HL-60 (cell line): Measurements from ENCODE around the gene SNTG2.

Experiments used
- DNase-seq, 2 experiments: peaks; one replicate each; pipeline ENCODE4 v3.0.0-alpha.2; 2010 to 2020; ENCODE audit warnings: low read depth in 1 of 2, low spot score in 1 of 2
- H3K27ac ChIP-seq: fragments of 250-450 bp; sonication (Bioruptor Pico); replicated peaks from 2 replicates; pipeline ENCODE4 v1.5.1; 2020; ENCODE audit warnings: mild to moderate bottlenecking, moderate library complexity
- H3K27me3 ChIP-seq: fragments of 250-450 bp; sonication (Bioruptor Pico); 2 replicates; pipeline ENCODE4 v1.5.1; 2021; ENCODE audit warnings: mild to moderate bottlenecking, moderate library complexity; ENCODE audit not compliant: insufficient read depth, poor library complexity, severe bottlenecking
- H3K4me3 ChIP-seq: replicated peaks from 2 replicates; pipeline ENCODE4 v1.5.1; 2011; ENCODE audit warnings: mild to moderate bottlenecking, control low read depth, low read length; ENCODE audit not compliant: insufficient read depth
- GABPA ChIP-seq: IDR thresholded peaks from 2 replicates; pipeline ENCODE4 v1.6.1; 2012; ENCODE audit warnings: low read depth
- POLR2AphosphoS5 ChIP-seq: IDR thresholded peaks from 2 replicates; pipeline ENCODE4 v1.6.1; 2012; ENCODE audit warnings: low read depth
- SPI1 ChIP-seq: IDR thresholded peaks from 2 replicates; pipeline ENCODE4 v1.6.1; 2012; ENCODE audit warnings: low read depth, mild to moderate bottlenecking, borderline replicate concordance
- TF ChIP-seq, protein P1 (sequence below): IDR thresholded peaks from 2 replicates; pipeline ENCODE4 v1.6.1; 2012; ENCODE audit warnings: low read depth; ENCODE audit not compliant: insufficient replicate concordance
- TF ChIP-seq, protein P2 (sequence below): IDR thresholded peaks from one replicate; pipeline ENCODE4 v1.5.1; 2011; ENCODE audit warnings: low read length, control low read depth, inconsistent platforms; ENCODE audit not compliant: insufficient read depth

SNTG2 gene

DNA sequence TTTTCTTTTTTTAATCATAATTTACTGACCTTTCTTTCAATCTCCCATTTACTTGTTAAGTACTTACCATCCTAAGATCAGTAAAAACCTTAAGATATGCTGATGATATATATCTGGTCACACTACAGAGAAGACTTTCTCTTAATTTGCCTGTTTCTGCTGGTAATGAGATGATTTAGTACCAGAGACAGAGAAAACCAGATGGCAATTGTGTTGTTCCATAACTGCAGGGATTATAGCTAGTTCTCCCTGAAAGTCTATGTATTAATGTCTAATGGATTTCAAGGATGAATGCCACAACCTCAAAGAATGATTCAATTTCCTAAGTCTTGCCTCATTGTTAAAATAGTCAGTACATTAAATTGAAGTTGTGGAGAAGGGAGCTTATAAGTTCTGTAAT is 40.3 kb downstream of the SNTG2 start:
- no peak overlapping the region for H3K4me3 ChIP-seq
- TF ChIP-seq, protein P1, sequence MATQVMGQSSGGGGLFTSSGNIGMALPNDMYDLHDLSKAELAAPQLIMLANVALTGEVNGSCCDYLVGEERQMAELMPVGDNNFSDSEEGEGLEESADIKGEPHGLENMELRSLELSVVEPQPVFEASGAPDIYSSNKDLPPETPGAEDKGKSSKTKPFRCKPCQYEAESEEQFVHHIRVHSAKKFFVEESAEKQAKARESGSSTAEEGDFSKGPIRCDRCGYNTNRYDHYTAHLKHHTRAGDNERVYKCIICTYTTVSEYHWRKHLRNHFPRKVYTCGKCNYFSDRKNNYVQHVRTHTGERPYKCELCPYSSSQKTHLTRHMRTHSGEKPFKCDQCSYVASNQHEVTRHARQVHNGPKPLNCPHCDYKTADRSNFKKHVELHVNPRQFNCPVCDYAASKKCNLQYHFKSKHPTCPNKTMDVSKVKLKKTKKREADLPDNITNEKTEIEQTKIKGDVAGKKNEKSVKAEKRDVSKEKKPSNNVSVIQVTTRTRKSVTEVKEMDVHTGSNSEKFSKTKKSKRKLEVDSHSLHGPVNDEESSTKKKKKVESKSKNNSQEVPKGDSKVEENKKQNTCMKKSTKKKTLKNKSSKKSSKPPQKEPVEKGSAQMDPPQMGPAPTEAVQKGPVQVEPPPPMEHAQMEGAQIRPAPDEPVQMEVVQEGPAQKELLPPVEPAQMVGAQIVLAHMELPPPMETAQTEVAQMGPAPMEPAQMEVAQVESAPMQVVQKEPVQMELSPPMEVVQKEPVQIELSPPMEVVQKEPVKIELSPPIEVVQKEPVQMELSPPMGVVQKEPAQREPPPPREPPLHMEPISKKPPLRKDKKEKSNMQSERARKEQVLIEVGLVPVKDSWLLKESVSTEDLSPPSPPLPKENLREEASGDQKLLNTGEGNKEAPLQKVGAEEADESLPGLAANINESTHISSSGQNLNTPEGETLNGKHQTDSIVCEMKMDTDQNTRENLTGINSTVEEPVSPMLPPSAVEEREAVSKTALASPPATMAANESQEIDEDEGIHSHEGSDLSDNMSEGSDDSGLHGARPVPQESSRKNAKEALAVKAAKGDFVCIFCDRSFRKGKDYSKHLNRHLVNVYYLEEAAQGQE = no peak
- TF ChIP-seq, protein P2, sequence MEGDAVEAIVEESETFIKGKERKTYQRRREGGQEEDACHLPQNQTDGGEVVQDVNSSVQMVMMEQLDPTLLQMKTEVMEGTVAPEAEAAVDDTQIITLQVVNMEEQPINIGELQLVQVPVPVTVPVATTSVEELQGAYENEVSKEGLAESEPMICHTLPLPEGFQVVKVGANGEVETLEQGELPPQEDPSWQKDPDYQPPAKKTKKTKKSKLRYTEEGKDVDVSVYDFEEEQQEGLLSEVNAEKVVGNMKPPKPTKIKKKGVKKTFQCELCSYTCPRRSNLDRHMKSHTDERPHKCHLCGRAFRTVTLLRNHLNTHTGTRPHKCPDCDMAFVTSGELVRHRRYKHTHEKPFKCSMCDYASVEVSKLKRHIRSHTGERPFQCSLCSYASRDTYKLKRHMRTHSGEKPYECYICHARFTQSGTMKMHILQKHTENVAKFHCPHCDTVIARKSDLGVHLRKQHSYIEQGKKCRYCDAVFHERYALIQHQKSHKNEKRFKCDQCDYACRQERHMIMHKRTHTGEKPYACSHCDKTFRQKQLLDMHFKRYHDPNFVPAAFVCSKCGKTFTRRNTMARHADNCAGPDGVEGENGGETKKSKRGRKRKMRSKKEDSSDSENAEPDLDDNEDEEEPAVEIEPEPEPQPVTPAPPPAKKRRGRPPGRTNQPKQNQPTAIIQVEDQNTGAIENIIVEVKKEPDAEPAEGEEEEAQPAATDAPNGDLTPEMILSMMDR = no peak
- TF ChIP-seq GABPA (no peak), POLR2AphosphoS5 (no peak), SPI1 (no peak)
- no peak overlapping the region for H3K27ac ChIP-seq
- H3K27me3 ChIP-seq = no peaks in the 10 kb centered on the region
- no peak for DNase-seq

DNA sequence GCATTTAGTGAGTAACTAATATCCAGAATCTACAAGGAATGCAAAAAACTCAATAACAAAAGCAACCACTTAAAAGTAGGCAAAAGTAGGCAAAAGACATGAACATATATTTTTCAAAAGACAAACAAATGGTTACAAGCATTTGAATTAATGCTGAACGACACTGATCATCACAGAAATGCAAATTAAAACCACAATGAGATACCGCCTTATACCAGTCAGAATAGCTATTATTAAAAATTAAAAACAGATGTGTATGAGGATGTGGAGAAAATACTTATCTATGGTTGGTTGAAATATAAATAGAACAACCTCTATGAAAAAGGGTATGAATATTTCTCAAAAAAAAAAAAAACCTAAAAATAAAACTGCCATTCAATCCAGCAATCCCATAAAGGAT is 51.7 kb downstream of the SNTG2 start:
- no peak overlapping the region for H3K27ac ChIP-seq

DNA sequence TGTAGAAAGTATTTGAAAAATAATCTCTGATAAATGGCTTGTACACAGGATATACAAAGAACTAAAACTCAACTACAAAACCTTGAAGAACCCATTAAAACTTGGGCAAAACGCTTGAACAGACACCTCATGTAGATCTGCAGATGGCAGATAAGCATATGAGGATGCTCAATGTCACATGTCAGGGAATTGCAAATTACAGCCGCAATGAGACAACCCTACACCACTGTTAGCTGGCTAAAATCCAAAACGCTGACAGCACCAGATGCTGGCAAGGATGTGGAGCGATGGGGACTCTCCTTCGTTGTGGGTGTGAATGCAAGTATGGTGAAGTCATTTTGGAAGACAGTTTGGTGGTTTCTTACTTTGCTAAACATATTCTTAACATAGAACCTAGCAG is 53.7 kb downstream of the SNTG2 start:
- H3K27ac ChIP-seq = no peak overlapping the region
- TF ChIP-seq POLR2AphosphoS5 = no peak
- no peak for TF ChIP-seq GABPA
- TF ChIP-seq, protein P2 = no peak
- TF ChIP-seq, protein P1 = no peak
- no peak for TF ChIP-seq SPI1
- no peaks in the 10 kb centered on the region for H3K27me3 ChIP-seq
- no peak overlapping the region for H3K4me3 ChIP-seq
- no peak for DNase-seq

More for the DNA sequence above, 51.7 kb downstream of the SNTG2 start:
- H3K27me3 ChIP-seq = no peaks in the 10 kb centered on the region
- H3K4me3 ChIP-seq = no peak overlapping the region
- no peak for TF ChIP-seq SPI1
- TF ChIP-seq, protein P1 = no peak
- TF ChIP-seq POLR2AphosphoS5 = no peak
- TF ChIP-seq, protein P2 = no peak
- no peak for TF ChIP-seq GABPA
- no peak for DNase-seq
